NT2/D1 (cell line): ENCODE results near the gene PRKG1.

Experiments used
- DNase-seq: peaks from one replicate; pipeline ENCODE4 v3.0.0-alpha.2; 2011; ENCODE audit warnings: low read depth, low spot score
- H3K27me3 ChIP-seq: 2 replicates; pipeline ENCODE4 v1.6.0; 2011; ENCODE audit warnings: mild to moderate bottlenecking; ENCODE audit not compliant: insufficient read length, insufficient read depth
- H3K36me3 ChIP-seq: 2 replicates; pipeline ENCODE4 v1.6.1; 2011; ENCODE audit warnings: mild to moderate bottlenecking, low read length, mixed read lengths; ENCODE audit not compliant: insufficient read depth, insufficient read length
- H3K4me1 ChIP-seq: 2 replicates; pipeline ENCODE4 v1.5.1; 2011; ENCODE audit not compliant: insufficient read depth, insufficient read length
- H3K4me3 ChIP-seq: 2 replicates; pipeline ENCODE4 v1.5.1; 2011; ENCODE audit warnings: low read depth; ENCODE audit not compliant: insufficient read length
- H3K9ac ChIP-seq: 2 replicates; pipeline ENCODE4 v1.6.0; 2011; ENCODE audit warnings: low read depth; ENCODE audit not compliant: insufficient read length
- H3K9me3 ChIP-seq: 2 replicates; pipeline ENCODE4 v1.5.1; 2011; ENCODE audit warnings: mild to moderate bottlenecking, low read length; ENCODE audit not compliant: insufficient read depth
- SUZ12 ChIP-seq: IDR thresholded peaks from 2 replicates; pipeline ENCODE4 v1.6.1; 2011; ENCODE audit not compliant: insufficient read length, insufficient read depth; ENCODE audit errors: extremely low read depth
- YY1 ChIP-seq: IDR thresholded peaks from 2 replicates; pipeline ENCODE4 v1.6.1; 2011; ENCODE audit not compliant: insufficient read length, insufficient read depth
- ZNF274 ChIP-seq: IDR thresholded peaks from 2 replicates; pipeline ENCODE4 v1.6.1; 2011; ENCODE audit warnings: mild to moderate bottlenecking, low read depth, low read length

The PRKG1 gene

DNA sequence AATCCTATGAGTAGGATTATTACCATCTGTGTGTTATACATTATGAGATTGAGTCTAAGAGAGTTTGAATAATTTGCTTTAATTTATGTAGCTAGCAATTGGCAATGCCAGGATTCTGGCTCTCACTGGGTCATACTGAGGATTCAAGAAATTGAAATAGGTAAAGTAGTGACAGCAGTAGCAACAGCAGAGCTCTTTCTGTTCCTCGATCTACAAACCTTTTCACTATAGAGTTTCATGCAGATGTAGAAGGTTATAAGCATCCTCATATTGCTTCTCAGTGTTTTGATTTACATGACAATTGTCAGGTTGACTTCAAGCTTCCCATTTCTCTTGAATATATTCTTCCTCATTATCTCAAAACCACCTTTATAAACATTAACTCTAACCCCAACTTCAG, 919.2 kb downstream of the PRKG1 start:
- TF ChIP-seq YY1 (no peak), ZNF274 (no peak), SUZ12 (no peak)
- H3K4me3 ChIP-seq = no peak overlapping the region
- H3K9ac ChIP-seq = no peak overlapping the region
- H3K4me1 ChIP-seq = no peaks in the 10 kb centered on the region
- H3K27me3 ChIP-seq = no peaks in the 10 kb centered on the region
- no peaks in the 10 kb centered on the region for H3K36me3 ChIP-seq
- DNase-seq = no peak
- H3K9me3 ChIP-seq = no peaks in the 10 kb centered on the region

DNA sequence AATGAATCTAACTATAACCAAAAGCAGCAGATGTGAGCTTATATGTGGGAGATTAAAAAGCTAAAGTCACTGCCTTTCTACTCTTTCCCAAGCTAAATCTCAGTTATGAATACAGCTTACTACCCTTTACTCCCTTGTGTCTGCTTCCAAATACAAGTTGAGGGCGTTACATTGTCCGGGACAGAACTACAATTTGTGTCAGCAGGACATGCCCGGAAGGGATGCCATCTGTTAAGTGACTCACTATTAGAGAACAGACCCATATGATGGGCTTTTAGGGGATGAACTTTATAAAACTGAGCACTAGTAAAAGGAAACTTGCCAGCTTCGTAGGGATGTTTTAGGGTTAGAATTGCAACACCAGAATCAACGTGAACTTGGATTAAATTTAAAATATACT, 924.8 kb downstream of the PRKG1 start:
- DNase-seq = no peak
- Histone ChIP-seq H3K9me3 (no peaks in the 10 kb centered on the region), H3K4me3 (no peak overlapping the region), H3K36me3 (no peaks in the 10 kb centered on the region), H3K9ac (no peak overlapping the region), H3K27me3 (no peaks in the 10 kb centered on the region), H3K4me1 (no peaks in the 10 kb centered on the region)
- no peak for TF ChIP-seq ZNF274
- no peak for TF ChIP-seq SUZ12
- TF ChIP-seq YY1 = no peak

GRCh38 chr10:52004342-52004949, 930.2 kb downstream of the PRKG1 start:
- DNase-seq = no peak
- H3K4me3 ChIP-seq = no peak overlapping the region
- H3K9ac ChIP-seq = no peak overlapping the region
- H3K9me3 ChIP-seq = peaks cover 12% of the 10 kb centered on the region
- no peak for TF ChIP-seq SUZ12
- TF ChIP-seq ZNF274 = no peak
- TF ChIP-seq YY1 = no peak
- no peaks in the 10 kb centered on the region for H3K36me3 ChIP-seq
- H3K4me1 ChIP-seq = no peaks in the 10 kb centered on the region
- no peaks in the 10 kb centered on the region for H3K27me3 ChIP-seq

GRCh38 chr10:52007091-52007490, 932.8 kb downstream of the PRKG1 start:
- Histone ChIP-seq H3K27me3 (no peaks in the 10 kb centered on the region), H3K9ac (no peak overlapping the region), H3K36me3 (no peaks in the 10 kb centered on the region), H3K4me1 (no peaks in the 10 kb centered on the region), H3K9me3 (peaks cover 12% of the 10 kb centered on the region), H3K4me3 (no peak overlapping the region)
- DNase-seq = no peak
- TF ChIP-seq YY1 = no peak
- TF ChIP-seq SUZ12 = no peak
- TF ChIP-seq ZNF274 = no peak

DNA sequence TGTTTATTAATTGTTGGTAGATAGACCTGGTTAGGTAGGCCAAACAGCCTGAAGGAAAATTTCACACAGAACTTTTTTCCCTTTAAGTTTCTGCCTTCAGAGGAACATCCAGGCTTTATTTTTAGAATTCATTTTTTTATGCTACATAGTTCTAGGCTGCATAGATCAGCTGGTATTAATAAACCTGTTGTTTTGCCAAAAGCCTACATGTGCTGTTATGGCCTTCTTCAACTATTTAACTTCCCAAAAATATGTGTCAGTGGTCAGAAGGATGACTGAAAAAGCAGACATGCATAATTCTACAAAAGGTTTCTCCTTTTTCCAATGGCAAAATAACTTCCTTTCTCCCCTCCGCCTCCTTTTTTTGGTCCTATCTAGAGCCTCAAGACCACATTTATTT, 936.8 kb downstream of the PRKG1 start:
- peaks cover 33% of the 10 kb centered on the region for H3K9me3 ChIP-seq
- no peak for DNase-seq
- TF ChIP-seq ZNF274 (no peak), SUZ12 (no peak), YY1 (no peak)

GRCh38 chr10:52019077-52019555, 944.8 kb downstream of the PRKG1 start:
- TF ChIP-seq ZNF274 = no peak
- no peak for TF ChIP-seq YY1
- no peak for TF ChIP-seq SUZ12

More for the DNA sequence above, 936.8 kb downstream of the PRKG1 start:
- H3K36me3 ChIP-seq = no peaks in the 10 kb centered on the region
- no peak overlapping the region for H3K9ac ChIP-seq
- no peak overlapping the region for H3K4me3 ChIP-seq
- no peaks in the 10 kb centered on the region for H3K4me1 ChIP-seq
- no peaks in the 10 kb centered on the region for H3K27me3 ChIP-seq

GRCh38 chr10:52019656-52020055, 945.4 kb downstream of the PRKG1 start:
- no peak overlapping the region for H3K4me3 ChIP-seq
- H3K9me3 ChIP-seq = peaks cover 8% of the 10 kb centered on the region; the same call in 1 of the 2 replicates
- H3K9ac ChIP-seq = no peak overlapping the region
- H3K36me3 ChIP-seq = no peaks in the 10 kb centered on the region
- TF ChIP-seq YY1 (no peak), ZNF274 (no peak), SUZ12 (no peak)
- no peak for DNase-seq
- no peaks in the 10 kb centered on the region for H3K27me3 ChIP-seq
- H3K4me1 ChIP-seq = no peaks in the 10 kb centered on the region

More at GRCh38 chr10:52019077-52019555, 944.8 kb downstream of the PRKG1 start:
- no peaks in the 10 kb centered on the region for H3K36me3 ChIP-seq
- no peak for DNase-seq
- H3K27me3 ChIP-seq = no peaks in the 10 kb centered on the region
- H3K9ac ChIP-seq = no peak overlapping the region
- no peak overlapping the region for H3K4me3 ChIP-seq
- H3K4me1 ChIP-seq = no peaks in the 10 kb centered on the region
- H3K9me3 ChIP-seq = peaks cover 14% of the 10 kb centered on the region; the same call in 1 of the 2 replicates
